Measurements from ENCODE around the gene C6orf15. TPM values are rescaled to one million over a fixed set of nuclear protein-coding genes. Genes with fewer than 3 reads are reported as not detected.

Gene C6orf15
- total and polyA plus RNA-seq, 7 donors: not detected

- Histone ChIP-seq H3K4me3 (no peak overlapping the region), H3K36me3 (ENCODE audit: insufficient read depth in 1 of 2, low read depth in 1 of 2) (peaks cover 0 to 51% of the 10 kb centered on the region in 2 donors), H3K4me1 (no peaks in the 10 kb centered on the region), H3K27me3 (ENCODE audit: insufficient read depth in 3 of 3, low read length in 2 of 3) (no peaks in the 10 kb centered on the region), H3K9me3 (no peaks in the 10 kb centered on the region), H3K27ac (no peak overlapping the region)
- TF ChIP-seq CTCF (IDR thresholded peaks at IDR 0.05): no peak
- ATAC-seq: peak in 3 of 4 donors; percentile 66 to 76 (median 68)
- DNase-seq: peak; percentile 57 to 87
- intact Hi-C loops (cut with DNase I): no loop called here
- 37 to 56% (median 52%) methylated on average over 11 of the region's 11 CpGs for WGBS, 3 donors
Observed at GRCh38 chr6:31143148-31143547, 30.8 kb upstream of the C6orf15 start.

- H3K4me3 ChIP-seq: no peak overlapping the region
Observed at GRCh38 chr6:31142361-31142761, 30.0 kb upstream of the C6orf15 start.

GRCh38 chr6:31140643-31141042 is 28.3 kb upstream of the C6orf15 start:
- Histone ChIP-seq H3K4me1 (no peaks in the 10 kb centered on the region), H3K4me3 (no peak overlapping the region), H3K36me3 (ENCODE audit: insufficient read depth in 1 of 2, low read depth in 1 of 2) (peaks cover 0 to 35% of the 10 kb centered on the region in 2 donors), H3K27ac (no peak overlapping the region), H3K9me3 (no peaks in the 10 kb centered on the region), H3K27me3 (ENCODE audit: insufficient read depth in 3 of 3, low read length in 2 of 3) (no peaks in the 10 kb centered on the region)
- ATAC-seq (no peak), DNase-seq (peak in 1 of 2 donors; percentile 33)
- intact Hi-C loops (cut with DNase I): no loop called here
- WGBS, 3 donors: 83 to 89% (median 83%) methylated on average over 14 to 15 of the region's 15 CpGs
- no peak for TF ChIP-seq CTCF (IDR thresholded peaks at IDR 0.05)

More at GRCh38 chr6:31142361-31142761, 30.0 kb upstream of the C6orf15 start:
- WGBS, 3 donors: 34 to 44% (median 39%) methylated on average over 2 of the region's 2 CpGs
- intact Hi-C loops (cut with DNase I): no loop called here
- TF ChIP-seq CTCF (IDR thresholded peaks at IDR 0.05): no peak
- H3K36me3 ChIP-seq (ENCODE audit: insufficient read depth in 1 of 2, low read depth in 1 of 2): peaks cover 0 to 44% of the 10 kb centered on the region in 2 donors
- H3K4me1 ChIP-seq: no peaks in the 10 kb centered on the region
- H3K27me3 ChIP-seq (ENCODE audit: insufficient read depth in 3 of 3, low read length in 2 of 3): no peaks in the 10 kb centered on the region
- no peak overlapping the region for H3K27ac ChIP-seq
- no peaks in the 10 kb centered on the region for H3K9me3 ChIP-seq
- DNase-seq (peak in 1 of 2 donors; percentile 32), ATAC-seq (no peak)

- Histone ChIP-seq H3K27me3 (ENCODE audit: insufficient read depth in 3 of 3, low read length in 2 of 3) (no peaks in the 10 kb centered on the region), H3K9me3 (no peaks in the 10 kb centered on the region), H3K27ac (no peak overlapping the region), H3K4me3 (no peak overlapping the region), H3K4me1 (no peaks in the 10 kb centered on the region), H3K36me3 (ENCODE audit: insufficient read depth in 1 of 2, low read depth in 1 of 2) (peaks cover 0 to 26% of the 10 kb centered on the region in 2 donors)
- 15 to 16% (median 15%) methylated on average over 4 of the region's 4 CpGs for WGBS, 3 donors
- no peak for ATAC-seq
- intact Hi-C loops (cut with DNase I): loop anchor here (2.0 kb wide), 2 partner anchors 53 to 227 kb away; no protein-coding TSS in a partner anchor
- no peak for DNase-seq
- TF ChIP-seq CTCF (IDR thresholded peaks at IDR 0.05): no peak
Observed at GRCh38 chr6:31139599-31139998, 27.2 kb upstream of the C6orf15 start.

GRCh38 chr6:31138982-31139381 is 26.6 kb upstream of the C6orf15 start, which contains the start of gene PSORS1C2:
TSS of gene PSORS1C2 (minus strand) at chr6:31139066. CDS start at chr6:31139026, 40 bp downstream.
- Histone ChIP-seq H3K4me1 (no peaks in the 10 kb centered on the region), H3K27me3 (ENCODE audit: insufficient read depth in 3 of 3, low read length in 2 of 3) (no peaks in the 10 kb centered on the region), H3K27ac (no peak within 1 kb of the TSS), H3K36me3 (ENCODE audit: insufficient read depth in 1 of 2, low read depth in 1 of 2) (peaks cover 0 to 19% of the 10 kb centered on the region in 2 donors), H3K9me3 (no peaks in the 10 kb centered on the region), H3K4me3 (no peak within 1 kb of the TSS)
- intact Hi-C loops (cut with DNase I): loop anchor here (2.0 kb wide), 2 partner anchors 54 to 228 kb away; no protein-coding TSS in a partner anchor
- TF ChIP-seq CTCF (IDR thresholded peaks at IDR 0.05): no peak
- 80 to 94% (median 84%) methylated on average over 4 of the region's 4 CpGs for WGBS, 3 donors
- ATAC-seq (no peak), DNase-seq (no peak)

Measured in psoas muscle (tissue), 8 donors.